ENCODE results near the gene KIF6.
"Not testable (repeated sequence)": the region's sequence is repeated elsewhere in the genome, so short reads cannot be mapped to it uniquely, and the experiment has no call there.

KIF6 gene

DNA sequence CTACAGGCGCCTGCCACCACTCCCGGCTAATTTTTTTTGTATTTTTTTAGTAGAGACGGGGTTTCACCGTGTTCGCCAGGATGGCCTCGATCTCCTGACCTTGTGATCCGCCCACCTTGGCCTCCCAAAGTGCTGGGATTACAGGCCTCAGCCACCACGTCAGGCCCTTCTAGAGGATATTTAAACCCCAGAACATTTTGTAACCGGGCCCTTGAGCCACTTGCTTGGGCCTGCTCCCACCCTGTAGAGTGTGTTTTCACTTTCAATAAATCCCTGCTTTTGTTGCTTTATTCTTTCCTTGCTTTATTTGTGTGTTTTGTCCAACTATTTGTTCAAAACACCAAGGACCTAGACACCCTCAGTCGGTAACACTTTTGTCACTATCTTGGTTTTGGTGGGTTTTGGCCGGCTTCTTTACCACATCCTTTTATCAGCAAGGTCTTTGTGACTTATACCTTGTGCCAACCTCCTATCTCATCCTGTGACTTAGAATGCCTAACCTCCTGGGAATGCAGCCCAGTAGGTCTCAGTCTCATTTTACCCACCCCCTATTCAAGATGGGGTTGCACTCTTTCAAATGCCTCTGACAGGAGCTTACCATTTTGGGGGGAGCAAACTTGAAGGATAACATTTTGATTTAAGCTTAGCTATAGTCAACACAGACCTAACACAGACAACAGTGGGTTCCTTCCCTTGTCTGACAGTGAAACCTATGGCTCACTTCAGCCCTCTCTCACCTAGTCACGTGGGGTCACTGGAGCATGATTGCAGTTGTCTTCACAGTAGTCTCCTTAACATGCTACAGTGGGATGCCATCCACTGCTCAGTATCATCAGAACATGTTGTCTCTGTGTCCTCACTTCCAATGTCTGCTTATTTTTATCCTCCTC is 27.9 kb upstream of the KIF6 start:
- TF ChIP-seq CTCF (IDR thresholded peaks at IDR 0.05; ENCODE audit: low read depth, low read length) = no peak
- no peak for DNase-seq (ENCODE audit: extremely low read depth, low read depth)

GRCh38 chr6:39746795-39747194 is 21.6 kb upstream of the KIF6 start:
- no peak for DNase-seq (ENCODE audit: extremely low read depth, low read depth)
- TF ChIP-seq CTCF (IDR thresholded peaks at IDR 0.05; ENCODE audit: low read depth, low read length) = no peak

DNA sequence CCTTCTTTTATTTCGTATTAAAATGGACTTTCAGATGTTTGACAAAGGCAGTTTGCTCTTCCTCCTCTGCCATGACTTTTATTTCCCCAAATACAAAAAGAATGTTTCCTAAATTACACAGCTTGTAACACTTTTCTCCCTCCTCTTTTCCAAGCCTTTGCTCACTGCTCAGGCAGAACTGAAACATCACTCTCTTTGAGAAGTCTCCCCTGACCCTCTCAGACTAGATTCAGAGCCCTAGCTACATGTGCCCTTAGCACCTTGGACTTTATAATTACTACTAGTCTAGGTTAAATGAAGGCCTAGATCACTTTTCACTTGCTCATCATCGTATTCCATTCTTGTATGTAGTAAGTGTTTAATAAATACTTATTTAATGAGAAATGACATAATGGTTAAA is 8.5 kb upstream of the KIF6 start:
- no peak for DNase-seq (ENCODE audit: extremely low read depth, low read depth)
- TF ChIP-seq CTCF (IDR thresholded peaks at IDR 0.05; ENCODE audit: low read depth, low read length) = no peak

DNA sequence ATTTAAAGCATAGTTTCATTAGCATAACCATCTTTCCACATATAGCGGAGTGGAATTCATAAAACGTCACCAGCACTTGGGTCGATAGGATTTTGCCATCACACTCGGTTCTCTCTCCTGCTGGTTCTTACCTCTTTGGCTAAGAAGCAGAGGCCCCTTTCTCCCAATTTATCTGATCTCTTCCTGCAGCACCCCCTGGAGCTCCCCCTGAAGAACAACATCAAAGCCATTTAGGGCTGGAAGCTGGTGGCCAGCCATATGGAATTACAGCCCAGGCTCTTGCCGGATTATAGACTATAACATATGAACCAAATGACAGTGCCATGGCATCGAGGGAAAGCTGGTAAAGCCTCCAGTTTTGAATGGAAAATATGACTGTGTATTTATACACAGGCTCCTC is 6.4 kb upstream of the KIF6 start:
- TF ChIP-seq CTCF (IDR thresholded peaks at IDR 0.05; ENCODE audit: low read depth, low read length) = no peak; the same call in 1 of the 2 replicates
- DNase-seq (ENCODE audit: extremely low read depth, low read depth) = no peak

- no peak for TF ChIP-seq CTCF (IDR thresholded peaks at IDR 0.05; ENCODE audit: low read depth, low read length)
- no peak for DNase-seq (ENCODE audit: extremely low read depth, low read depth)
These were observed 4.7 kb upstream of the KIF6 start for GRCh38 chr6:39729945-39730344.

DNA sequence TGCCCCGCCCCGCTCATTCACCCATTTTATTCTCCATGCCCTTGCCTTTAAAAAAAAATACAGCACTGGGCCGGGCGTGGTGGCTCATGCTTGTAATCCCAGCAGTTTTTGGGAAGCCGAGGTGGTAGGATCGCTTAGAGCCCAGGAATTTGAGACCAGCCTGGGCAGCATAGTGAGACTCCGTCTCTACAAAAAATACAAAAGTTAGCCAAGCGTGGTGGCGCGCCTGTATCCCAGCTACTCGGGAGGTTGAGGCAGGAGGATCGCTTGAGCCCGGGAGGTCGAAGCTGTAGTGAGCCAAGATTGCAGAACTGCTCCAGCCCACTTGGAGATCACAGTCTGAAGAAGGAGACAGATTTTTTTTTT is 407 bp upstream of the KIF6 start:
- DNase-seq (ENCODE audit: extremely low read depth, low read depth) = no peak
- no peak for TF ChIP-seq CTCF (IDR thresholded peaks at IDR 0.05; ENCODE audit: low read depth, low read length)

GRCh38 chr6:39723350-39723749 is 1.9 kb downstream of the KIF6 start:
- not testable (repeated sequence) for DNase-seq (ENCODE audit: extremely low read depth, low read depth)

- DNase-seq (ENCODE audit: extremely low read depth, low read depth) = no peak
- TF ChIP-seq CTCF (IDR thresholded peaks at IDR 0.05; ENCODE audit: low read depth, low read length) = no peak
These were observed 10.4 kb downstream of the KIF6 start for GRCh38 chr6:39714802-39715201.

All from AG09319 (cell line).